ENCODE measurements around the gene SLIT3.

DNA sequence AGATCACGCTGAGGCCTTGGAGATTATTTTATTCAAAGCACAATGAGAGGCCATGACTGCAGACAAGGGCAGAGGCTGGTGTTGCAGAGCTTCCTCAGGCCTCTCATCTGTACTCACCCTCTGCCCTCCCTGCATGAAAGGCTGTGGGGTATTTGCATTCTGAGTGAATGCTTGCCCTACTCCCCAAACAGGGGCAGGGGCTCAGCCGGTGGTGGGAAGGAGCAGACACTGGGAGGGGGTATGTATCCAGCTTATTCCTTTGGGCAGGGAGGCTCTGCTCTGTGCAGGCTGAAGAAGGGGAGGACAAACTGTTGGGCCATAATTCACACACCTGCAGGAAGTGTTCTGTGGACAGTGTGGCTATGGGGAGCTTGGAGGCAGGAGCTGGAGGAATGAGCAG lies 573.4 kb downstream of the SLIT3 start:
- TF ChIP-seq, protein P1, sequence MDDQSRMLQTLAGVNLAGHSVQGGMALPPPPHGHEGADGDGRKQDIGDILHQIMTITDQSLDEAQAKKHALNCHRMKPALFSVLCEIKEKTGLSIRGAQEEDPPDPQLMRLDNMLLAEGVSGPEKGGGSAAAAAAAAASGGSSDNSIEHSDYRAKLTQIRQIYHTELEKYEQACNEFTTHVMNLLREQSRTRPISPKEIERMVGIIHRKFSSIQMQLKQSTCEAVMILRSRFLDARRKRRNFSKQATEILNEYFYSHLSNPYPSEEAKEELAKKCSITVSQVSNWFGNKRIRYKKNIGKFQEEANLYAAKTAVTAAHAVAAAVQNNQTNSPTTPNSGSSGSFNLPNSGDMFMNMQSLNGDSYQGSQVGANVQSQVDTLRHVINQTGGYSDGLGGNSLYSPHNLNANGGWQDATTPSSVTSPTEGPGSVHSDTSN (IDR thresholded peaks at IDR 0.05; ENCODE audit: insufficient replicate concordance, low read depth, low read length) = no peak
- no peak for TF ChIP-seq TAF1 (IDR thresholded peaks at IDR 0.05; ENCODE audit: borderline replicate concordance, low read depth, low read length)
- TF ChIP-seq SMARCA5 (IDR thresholded peaks at IDR 0.05) = no peak
- TF ChIP-seq POLR2AphosphoS5 (IDR thresholded peaks at IDR 0.05; ENCODE audit: low read length) = no peak
- TF ChIP-seq, protein P2, sequence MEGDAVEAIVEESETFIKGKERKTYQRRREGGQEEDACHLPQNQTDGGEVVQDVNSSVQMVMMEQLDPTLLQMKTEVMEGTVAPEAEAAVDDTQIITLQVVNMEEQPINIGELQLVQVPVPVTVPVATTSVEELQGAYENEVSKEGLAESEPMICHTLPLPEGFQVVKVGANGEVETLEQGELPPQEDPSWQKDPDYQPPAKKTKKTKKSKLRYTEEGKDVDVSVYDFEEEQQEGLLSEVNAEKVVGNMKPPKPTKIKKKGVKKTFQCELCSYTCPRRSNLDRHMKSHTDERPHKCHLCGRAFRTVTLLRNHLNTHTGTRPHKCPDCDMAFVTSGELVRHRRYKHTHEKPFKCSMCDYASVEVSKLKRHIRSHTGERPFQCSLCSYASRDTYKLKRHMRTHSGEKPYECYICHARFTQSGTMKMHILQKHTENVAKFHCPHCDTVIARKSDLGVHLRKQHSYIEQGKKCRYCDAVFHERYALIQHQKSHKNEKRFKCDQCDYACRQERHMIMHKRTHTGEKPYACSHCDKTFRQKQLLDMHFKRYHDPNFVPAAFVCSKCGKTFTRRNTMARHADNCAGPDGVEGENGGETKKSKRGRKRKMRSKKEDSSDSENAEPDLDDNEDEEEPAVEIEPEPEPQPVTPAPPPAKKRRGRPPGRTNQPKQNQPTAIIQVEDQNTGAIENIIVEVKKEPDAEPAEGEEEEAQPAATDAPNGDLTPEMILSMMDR (IDR thresholded peaks at IDR 0.05 in 2 of 3, conservative IDR thresholded peaks at IDR 0.05 in 1 of 3; ENCODE audit: control insufficient read depth in 2 of 3, extremely low read depth in 1 of 3, insufficient read depth in 1 of 3, low read depth in 3 of 3, low read length in 3 of 3) = no peak
- no peak for TF ChIP-seq CHD2 (IDR thresholded peaks at IDR 0.05; ENCODE audit: borderline replicate concordance, low read depth, low read length)
- TF ChIP-seq POLR2AphosphoS2 (IDR thresholded peaks at IDR 0.05; ENCODE audit: low read depth, low read length) = no peak
- TF ChIP-seq MEF2A (IDR thresholded peaks at IDR 0.05; ENCODE audit: insufficient read depth, low read depth, low read length) = no peak
- TF ChIP-seq CBFB (IDR thresholded peaks at IDR 0.05; ENCODE audit: low read depth) = no peak
